Measurements from ENCODE around the gene THOC6. TPM values are rescaled to one million over a fixed set of nuclear protein-coding genes. Genes with fewer than 3 reads are reported as not detected.

The THOC6 gene
- total RNA-seq, 1 experiment from 2014 or later, result 68.2 TPM

GRCh38 chr16:3062553-3062952, 38.7 kb downstream of the THOC6 start:
- Histone ChIP-seq H2AK5ac (ENCODE audit: insufficient read length, low read length) (no peak overlapping the region), H3K27ac (ENCODE audit: insufficient read length, low read depth, low read length) (no peak overlapping the region), H3K27me3 (ENCODE audit: insufficient read depth, low read length) (no peaks in the 10 kb centered on the region), H2BK120ac (ENCODE audit: low read depth, low read length, poor library complexity, severe bottlenecking) (no peak overlapping the region), H3K4me1 (ENCODE audit: insufficient read depth, low read length) (no peaks in the 10 kb centered on the region), H2BK5ac (ENCODE audit: insufficient read length, low read length) (no peak overlapping the region), H3K9ac (ENCODE audit: extremely low read depth, insufficient read length, low read length) (no peak overlapping the region), H2BK20ac (ENCODE audit: low read depth, low read length, poor library complexity, severe bottlenecking) (no peak overlapping the region), H3K18ac (ENCODE audit: insufficient read length, low read depth, low read length) (no peak overlapping the region), H2BK12ac (ENCODE audit: insufficient read length, low read depth, low read length) (no peak overlapping the region), H4K91ac (ENCODE audit: insufficient read length, low read depth, low read length) (no peak overlapping the region), H3K14ac (ENCODE audit: insufficient read depth, low read length) (no peak overlapping the region), H3K9me3 (ENCODE audit: control insufficient read depth, low read depth, low read length) (no peaks in the 10 kb centered on the region), H3K4me2 (ENCODE audit: insufficient read depth, insufficient read length, low read length) (no peak overlapping the region), H4K8ac (replicated peaks; ENCODE audit: insufficient read length, low read depth, low read length) (no peak overlapping the region), H3K79me1 (ENCODE audit: insufficient read depth, low read depth, low read length, poor library complexity, severe bottlenecking) (no peaks in the 10 kb centered on the region), H3K23ac (ENCODE audit: insufficient read length, low read depth, low read length) (no peak overlapping the region), H4K5ac (ENCODE audit: insufficient read length, low read depth, low read length) (no peak overlapping the region), H2AFZ (ENCODE audit: low read length) (no peak overlapping the region), H3T11ph (ENCODE audit: low read length) (no peak overlapping the region), H3K79me2 (ENCODE audit: insufficient read depth, low read length) (no peaks in the 10 kb centered on the region), H3K4ac (ENCODE audit: low read depth, low read length) (no peak overlapping the region), H3K23me2 (ENCODE audit: insufficient read length, low read depth, low read length, poor library complexity, severe bottlenecking) (peaks cover 14% of the 10 kb centered on the region), H4K20me1 (ENCODE audit: control insufficient read depth, insufficient read depth, insufficient read length) (no peaks in the 10 kb centered on the region), H2BK15ac (ENCODE audit: low read depth, low read length) (no peak overlapping the region), H3K56ac (ENCODE audit: insufficient read length, low read depth, low read length) (no peak overlapping the region)
- no peak for TF ChIP-seq CTCF (conservative IDR thresholded peaks at IDR 0.05)
- Mint-ChIP-seq H3K27ac (no peak overlapping the region), H3K36me3 (ENCODE audit: insufficient read depth in 1 of 3, low read depth in 3 of 3) (peaks cover 0 to 1% (median 0%) of the 10 kb centered on the region in 3 experiments; a peak in 3 of 7 replicates), H3K4me1 (peaks cover 24 to 29% of the 10 kb centered on the region in 2 experiments), H3K4me3 (no peak overlapping the region), H3K27me3 (ENCODE audit: low read depth) (peaks cover 19% of the 10 kb centered on the region), H3K9me3 (no peaks in the 10 kb centered on the region; a peak in 1 of 5 replicates)
- no CpG with 5 or more reads among the region's 6 CpGs for WGBS (ENCODE audit: extremely low coverage, insufficient read length, low lambda C conversion rate)
- no peak for DNase-seq

Data from H9 (cell line).